ENCODE data around the gene AICDA. TPM values are rescaled to one million over a fixed set of nuclear protein-coding genes. Genes with fewer than 3 reads are reported as not detected.
"Not testable (repeated sequence)": the region's sequence is repeated elsewhere in the genome, so short reads cannot be mapped to it uniquely, and the experiment has no call there.

AICDA gene
- total RNA-seq, 2 experiments from 2014 or later, result not detected

DNA sequence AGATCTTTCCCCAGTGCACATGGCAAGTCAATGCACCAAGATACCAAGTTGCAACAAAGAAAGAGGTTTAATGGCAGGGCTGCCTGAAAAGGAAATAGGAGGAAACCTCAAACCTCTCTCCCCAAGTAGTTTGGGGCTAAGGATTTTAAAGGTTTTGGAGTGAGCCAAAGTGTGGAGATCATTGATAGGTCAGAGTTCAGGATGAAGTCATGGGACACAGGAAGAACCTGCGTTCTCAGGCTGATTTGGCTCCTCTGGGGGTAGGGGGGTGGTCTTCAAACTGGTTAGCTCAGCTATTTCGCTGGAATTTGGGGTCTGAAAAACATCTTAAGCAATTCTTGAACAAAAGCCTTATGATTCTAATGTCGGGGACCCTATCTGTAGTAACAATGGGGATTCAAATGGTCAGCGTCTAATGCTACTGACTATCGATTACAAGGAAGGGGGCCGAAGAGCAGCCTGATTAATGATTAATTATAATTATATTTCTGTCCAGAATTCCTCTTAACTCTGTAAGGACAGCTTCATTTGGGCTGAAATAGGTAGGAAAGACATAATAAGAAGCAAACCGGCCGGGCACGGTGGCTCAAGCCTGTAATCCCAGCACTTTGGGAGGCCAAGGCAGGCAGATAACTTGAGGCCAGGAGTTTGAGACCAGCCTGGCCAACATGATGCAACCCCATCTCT, 31.4 kb downstream of the AICDA start:
- H3K27ac Mint-ChIP-seq, result no peak overlapping the region
- H3K9me3 Mint-ChIP-seq (ENCODE audit: low read depth), result no peaks in the 10 kb centered on the region
- H3K4me3 Mint-ChIP-seq, result no peak overlapping the region
- H3K4me1 Mint-ChIP-seq, result peaks cover 6% of the 10 kb centered on the region
- DNase-seq (no peak), ATAC-seq (no peak)
- H3K27me3 Mint-ChIP-seq, result peaks cover 2% of the 10 kb centered on the region
- POLR2A ChIA-PET, result no interaction called here
- CTCF ChIA-PET, result no interaction called here
- intact Hi-C loops (cut with DNase I, micrococcal nuclease), result no loop called here
- no peaks in the 10 kb centered on the region for H3K36me3 Mint-ChIP-seq (ENCODE audit: low read depth)

DNA sequence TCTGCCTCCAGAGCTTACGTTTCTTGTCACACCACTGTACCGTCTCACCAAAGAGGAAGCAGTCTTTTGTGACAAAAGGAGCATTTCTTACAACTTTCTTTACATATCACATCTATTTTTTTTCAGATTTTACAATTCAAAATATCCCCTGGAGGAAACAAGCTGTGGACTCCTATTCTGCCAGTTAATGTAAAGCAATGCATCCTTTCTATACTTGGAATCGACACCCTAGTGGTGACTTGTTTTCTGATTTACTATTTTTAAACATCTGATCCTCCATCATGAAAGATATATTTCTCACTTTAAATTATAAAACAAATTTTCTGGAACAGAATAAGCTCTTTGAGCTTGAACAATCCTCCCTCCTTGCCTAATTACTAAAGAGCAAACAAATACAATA, 34.8 kb downstream of the AICDA start:
- Mint-ChIP-seq H3K36me3 (ENCODE audit: low read depth) (no peaks in the 10 kb centered on the region), H3K4me3 (no peak overlapping the region), H3K27me3 (peaks cover 2% of the 10 kb centered on the region), H3K9me3 (ENCODE audit: low read depth) (no peaks in the 10 kb centered on the region), H3K27ac (no peak overlapping the region), H3K4me1 (peaks cover 6% of the 10 kb centered on the region)
- CTCF ChIA-PET, result interaction anchor here (0.5 to 2.2 kb wide), 6 partner anchors 9 to 46 kb away, joined by 3 to 8 read pairs (median 4); no protein-coding TSS in a partner anchor
- POLR2A ChIA-PET, result no interaction called here
- no peak for DNase-seq
- ATAC-seq, result no peak
- intact Hi-C loops (cut with DNase I, micrococcal nuclease), result no loop called here

DNA sequence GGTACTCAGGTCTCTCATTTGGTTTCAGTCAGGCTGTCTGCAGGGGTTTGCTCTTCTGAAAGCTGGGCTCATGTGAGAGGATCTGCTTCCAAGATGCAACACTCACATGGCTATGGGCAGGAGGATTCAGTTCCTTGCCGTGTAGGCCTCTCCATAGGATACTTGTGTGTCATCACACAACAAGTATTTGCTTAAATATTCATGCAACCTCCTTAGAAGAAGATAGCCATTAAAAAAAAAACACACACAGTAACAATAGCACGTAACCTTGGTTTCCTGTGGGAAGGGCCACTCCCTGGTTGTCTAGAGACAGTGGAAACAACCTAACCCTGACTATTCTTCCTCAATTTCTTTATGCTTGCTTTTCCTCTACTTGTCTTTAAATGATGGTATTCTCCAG, 40.2 kb downstream of the AICDA start:
- H3K4me1 Mint-ChIP-seq, result peaks cover 10% of the 10 kb centered on the region
- ChIA-PET POLR2A (no interaction called here), CTCF (interaction anchor here (0.7 to 1.8 kb wide), 3 partner anchors 16 to 42 kb away, joined by 3 to 7 read pairs (median 3); no protein-coding TSS in a partner anchor)
- DNase-seq (no peak), ATAC-seq (no peak)
- H3K27me3 Mint-ChIP-seq, result no peaks in the 10 kb centered on the region
- no peaks in the 10 kb centered on the region for H3K9me3 Mint-ChIP-seq (ENCODE audit: low read depth)
- no peaks in the 10 kb centered on the region for H3K36me3 Mint-ChIP-seq (ENCODE audit: low read depth)
- intact Hi-C loops (cut with DNase I, micrococcal nuclease), result no loop called here
- no peak overlapping the region for H3K4me3 Mint-ChIP-seq
- H3K27ac Mint-ChIP-seq, result no peak overlapping the region

DNA sequence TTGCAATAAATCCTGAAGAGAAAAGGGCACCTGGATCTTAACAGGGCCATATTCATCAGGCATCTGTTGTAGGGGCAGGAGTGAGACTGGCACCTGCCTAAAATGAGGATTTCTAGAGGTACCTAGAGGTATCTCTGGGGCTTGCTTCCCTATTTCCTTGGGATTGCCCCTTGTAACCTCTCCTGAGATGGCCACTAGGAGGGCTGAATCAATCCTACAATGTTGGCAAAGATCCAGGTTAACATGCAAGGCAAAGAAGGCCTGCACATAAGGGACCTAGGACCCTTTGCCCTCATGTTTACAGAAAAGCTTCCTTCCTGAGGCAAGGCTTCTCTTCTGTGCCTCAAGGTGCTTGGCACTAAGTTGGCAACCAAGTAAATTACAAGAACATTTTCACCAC, 46.1 kb downstream of the AICDA start:
- Mint-ChIP-seq H3K36me3 (ENCODE audit: low read depth) (peaks cover 1% of the 10 kb centered on the region), H3K4me3 (no peak overlapping the region), H3K4me1 (no peaks in the 10 kb centered on the region), H3K27ac (no peak overlapping the region), H3K27me3 (peaks cover 5% of the 10 kb centered on the region), H3K9me3 (ENCODE audit: low read depth) (peaks cover 8% of the 10 kb centered on the region)
- ChIA-PET CTCF (interaction anchor here (0.8 kb wide), 1 partner anchor 27 kb away, joined by 3 read pairs; no protein-coding TSS in a partner anchor), POLR2A (no interaction called here)
- no peak for DNase-seq
- intact Hi-C loops (cut with DNase I, micrococcal nuclease), result no loop called here
- ATAC-seq, result no peak

DNA sequence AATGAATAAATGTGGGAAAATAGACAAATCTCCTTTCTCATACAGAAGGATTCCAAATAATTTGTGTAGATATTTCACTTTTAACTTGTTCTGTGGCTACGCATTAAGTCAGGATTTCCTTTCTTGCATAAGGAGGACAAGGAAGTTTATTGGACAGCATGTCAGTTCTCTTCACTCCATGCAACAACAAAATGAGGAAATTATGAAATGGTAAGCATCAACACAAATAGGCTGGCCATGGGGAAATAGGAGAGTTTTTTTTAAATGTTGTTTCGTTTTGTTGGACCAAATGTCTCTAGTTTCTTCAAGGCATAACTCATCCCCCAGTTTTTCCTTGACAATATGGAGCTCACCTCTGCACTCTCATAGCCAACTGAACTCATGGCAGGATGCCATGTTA, 46.6 kb downstream of the AICDA start:
- H3K9me3 Mint-ChIP-seq (ENCODE audit: low read depth); ATAC-seq; H3K4me3 Mint-ChIP-seq; H3K27ac Mint-ChIP-seq; intact Hi-C loops (cut with DNase I, micrococcal nuclease); H3K36me3 Mint-ChIP-seq (ENCODE audit: low read depth); H3K27me3 Mint-ChIP-seq; POLR2A ChIA-PET; DNase-seq; H3K4me1 Mint-ChIP-seq: not testable (repeated sequence)
- CTCF ChIA-PET, result interaction anchor here (0.8 to 0.9 kb wide), 2 partner anchors 22 to 28 kb away, joined by 3 to 4 read pairs; no protein-coding TSS in a partner anchor

DNA sequence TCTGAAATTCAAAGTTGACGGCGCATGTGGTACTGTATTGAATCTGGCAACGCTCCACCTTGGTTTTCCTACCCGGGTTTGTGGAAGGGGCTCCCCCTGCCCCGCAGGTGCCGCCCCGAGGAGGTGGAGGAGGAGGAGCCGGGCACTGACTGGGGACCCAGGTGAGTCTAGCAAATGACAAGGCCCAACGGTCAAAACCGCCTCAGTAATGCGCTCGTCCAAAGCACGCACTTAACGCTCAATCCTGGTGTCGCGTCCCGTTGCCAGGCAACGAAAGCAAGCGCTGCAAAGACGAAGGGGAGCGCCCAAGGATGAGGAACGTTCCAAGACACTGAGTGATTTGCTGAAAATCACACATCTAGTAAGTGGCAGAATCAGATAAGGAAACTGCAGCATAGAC, 48.0 kb downstream of the AICDA start:
- CTCF ChIA-PET, result interaction anchor here (0.7 to 3.2 kb wide), 2 partner anchors 20 to 44 kb away, joined by 3 to 10 read pairs; no protein-coding TSS in a partner anchor
- Mint-ChIP-seq H3K4me1 (no peaks in the 10 kb centered on the region), H3K36me3 (ENCODE audit: low read depth) (peaks cover 1% of the 10 kb centered on the region), H3K9me3 (ENCODE audit: low read depth) (peaks cover 8% of the 10 kb centered on the region), H3K27ac (no peak overlapping the region), H3K27me3 (peaks cover 5% of the 10 kb centered on the region), H3K4me3 (no peak overlapping the region)
- POLR2A ChIA-PET, result no interaction called here
- ATAC-seq, result no peak
- intact Hi-C loops (cut with DNase I, micrococcal nuclease), result no loop called here
- DNase-seq, result no peak

DNA sequence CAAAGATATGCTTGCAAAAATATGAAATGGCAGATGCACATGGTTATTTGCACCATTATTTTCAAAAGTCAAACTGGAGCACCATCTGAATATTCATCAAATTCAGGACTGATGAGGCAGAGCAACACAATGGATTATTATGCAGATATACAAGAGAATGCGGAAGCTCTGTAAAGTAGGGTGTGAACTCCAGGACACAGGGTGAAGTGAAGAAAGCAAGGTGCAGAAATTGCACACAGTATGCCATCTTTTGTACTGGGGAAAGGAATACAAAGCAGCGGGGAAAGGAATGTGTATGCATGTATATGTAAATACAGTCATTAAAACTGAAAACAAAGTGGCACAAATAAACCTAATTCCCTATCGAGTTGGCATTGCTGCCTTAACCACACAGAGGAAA, 49.3 kb downstream of the AICDA start:
- peaks cover 8% of the 10 kb centered on the region for H3K9me3 Mint-ChIP-seq (ENCODE audit: low read depth)
- H3K27ac Mint-ChIP-seq, result no peak overlapping the region
- H3K4me3 Mint-ChIP-seq, result no peak overlapping the region
- POLR2A ChIA-PET, result no interaction called here
- H3K27me3 Mint-ChIP-seq, result peaks cover 5% of the 10 kb centered on the region
- H3K4me1 Mint-ChIP-seq, result no peaks in the 10 kb centered on the region
- DNase-seq (no peak), ATAC-seq (no peak)
- CTCF ChIA-PET, result interaction anchor here (1.3 to 3.2 kb wide), 3 partner anchors 14 to 26 kb away, joined by 4 to 10 read pairs (median 7); no protein-coding TSS in a partner anchor
- intact Hi-C loops (cut with DNase I, micrococcal nuclease), result no loop called here
- H3K36me3 Mint-ChIP-seq (ENCODE audit: low read depth), result peaks cover 1% of the 10 kb centered on the region

DNA sequence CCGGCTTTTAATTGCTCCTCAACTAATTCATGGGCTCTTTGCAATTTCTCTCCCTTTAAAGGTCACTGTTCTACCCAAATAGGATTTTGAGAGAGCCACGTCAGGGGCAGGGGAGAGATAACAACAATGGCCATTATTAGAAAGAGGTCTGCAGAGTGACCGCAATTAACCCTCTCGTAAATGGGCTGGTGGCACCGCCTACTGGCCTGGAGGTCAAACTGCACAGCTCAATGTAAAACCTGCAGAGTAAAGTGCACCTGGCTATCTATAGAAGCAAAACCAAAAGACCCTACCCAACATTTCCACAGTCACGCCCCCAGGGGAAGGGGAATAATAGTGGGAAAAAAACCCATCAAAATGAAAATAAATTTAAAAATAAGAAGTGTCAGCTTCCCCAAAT, 50.3 kb downstream of the AICDA start:
- no peak for ATAC-seq
- intact Hi-C loops (cut with DNase I, micrococcal nuclease), result no loop called here
- CTCF ChIA-PET, result interaction anchor here (1.0 to 3.2 kb wide), 4 partner anchors 15 to 27 kb away, joined by 3 to 10 read pairs (median 6); no protein-coding TSS in a partner anchor

DNA sequence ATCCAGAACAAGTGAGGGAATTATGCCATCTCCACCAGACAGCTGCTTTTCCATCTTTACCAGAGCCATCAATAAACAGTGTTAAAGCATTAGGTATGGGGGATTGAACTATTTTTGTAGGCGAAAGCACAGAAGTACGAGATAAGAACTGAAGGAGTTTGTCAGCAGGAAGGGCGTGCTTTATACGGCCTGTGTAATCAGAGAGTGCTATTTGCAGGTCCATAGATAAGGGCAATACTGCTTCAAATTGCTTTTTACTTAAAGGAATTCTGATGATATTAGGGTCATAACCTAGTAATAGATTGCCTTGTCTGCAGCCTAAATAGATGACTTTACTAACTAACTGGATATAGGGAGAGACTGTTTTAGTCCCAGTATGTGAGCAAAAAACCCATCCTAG, 51.6 kb downstream of the AICDA start:
- POLR2A ChIA-PET, result no interaction called here
- peaks cover 6% of the 10 kb centered on the region for H3K9me3 Mint-ChIP-seq (ENCODE audit: low read depth)
- peaks cover 1% of the 10 kb centered on the region for H3K36me3 Mint-ChIP-seq (ENCODE audit: low read depth)
- DNase-seq (no peak), ATAC-seq (no peak)
- peaks cover 5% of the 10 kb centered on the region for H3K27me3 Mint-ChIP-seq
- no peak overlapping the region for H3K4me3 Mint-ChIP-seq
- no peak overlapping the region for H3K27ac Mint-ChIP-seq
- H3K4me1 Mint-ChIP-seq, result peaks cover 3% of the 10 kb centered on the region
- CTCF ChIA-PET, result interaction anchor here (2.3 kb wide), 1 partner anchor 16 kb away, joined by 10 read pairs; no protein-coding TSS in a partner anchor
- intact Hi-C loops (cut with DNase I, micrococcal nuclease), result no loop called here

More for the DNA sequence above, 50.3 kb downstream of the AICDA start:
- H3K27ac Mint-ChIP-seq, result no peak overlapping the region
- peaks cover 7% of the 10 kb centered on the region for H3K9me3 Mint-ChIP-seq (ENCODE audit: low read depth)
- H3K36me3 Mint-ChIP-seq (ENCODE audit: low read depth), result peaks cover 1% of the 10 kb centered on the region
- H3K4me3 Mint-ChIP-seq, result no peak overlapping the region
- H3K27me3 Mint-ChIP-seq, result peaks cover 5% of the 10 kb centered on the region
- POLR2A ChIA-PET, result no interaction called here
- no peaks in the 10 kb centered on the region for H3K4me1 Mint-ChIP-seq
- DNase-seq, result peak; percentile 14

DNA sequence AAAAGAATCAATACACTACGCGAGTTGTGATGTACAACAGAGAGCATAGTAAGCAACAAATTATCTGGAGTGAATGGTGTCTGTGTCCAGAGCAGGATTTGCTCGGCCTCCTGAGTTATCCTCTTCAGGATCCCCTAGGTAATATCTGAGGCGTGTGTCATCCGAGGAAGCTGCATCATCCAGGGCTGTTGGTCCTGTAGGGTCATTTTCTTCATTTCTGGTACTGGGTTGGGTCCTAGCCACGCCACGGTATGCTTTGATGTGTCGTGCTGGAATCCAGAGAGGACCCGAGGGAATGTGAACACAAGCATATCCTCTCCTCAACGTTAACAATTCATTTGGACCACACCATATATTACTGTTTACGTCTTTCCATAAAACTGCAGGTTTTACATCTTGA, 53.0 kb downstream of the AICDA start:
- Mint-ChIP-seq H3K36me3 (ENCODE audit: low read depth) (peaks cover 1% of the 10 kb centered on the region), H3K4me1 (peaks cover 3% of the 10 kb centered on the region), H3K27ac (no peak overlapping the region), H3K4me3 (no peak overlapping the region), H3K27me3 (peaks cover 5% of the 10 kb centered on the region), H3K9me3 (ENCODE audit: low read depth) (peaks cover 6% of the 10 kb centered on the region)
- POLR2A ChIA-PET, result no interaction called here
- DNase-seq (no peak), ATAC-seq (no peak)
- intact Hi-C loops (cut with DNase I, micrococcal nuclease), result no loop called here
- CTCF ChIA-PET, result interaction anchor here (2.3 kb wide), 1 partner anchor 15 kb away, joined by 10 read pairs; no protein-coding TSS in a partner anchor

DNA sequence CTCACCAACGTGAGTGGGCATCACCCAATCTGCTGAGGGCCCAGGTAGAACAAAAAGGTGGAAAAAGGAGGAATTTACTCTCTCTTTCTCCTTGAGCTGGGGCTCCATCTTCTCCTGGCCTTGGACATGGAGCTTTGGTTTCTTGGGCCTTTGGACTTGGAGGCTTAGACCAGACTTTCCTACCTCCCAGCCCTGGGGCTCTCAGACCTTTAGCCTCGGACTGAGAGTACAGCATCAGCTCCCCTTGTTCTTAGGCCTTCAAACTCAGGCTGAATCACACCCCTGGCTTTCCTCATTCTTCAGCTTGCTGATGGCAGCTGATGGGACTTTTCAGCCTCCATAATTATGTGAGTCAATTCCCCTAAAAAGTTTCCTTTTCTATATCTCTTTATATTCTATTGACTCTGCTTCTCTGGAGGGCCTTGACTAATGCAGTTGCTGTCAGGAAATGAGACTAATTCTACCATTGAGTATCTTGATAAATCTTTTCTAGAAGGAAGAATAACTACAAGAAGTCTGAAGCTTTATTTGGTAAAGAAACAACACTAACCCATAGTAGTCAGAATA, 56.0 kb downstream of the AICDA start:
- ChIA-PET CTCF (interaction anchor here (0.7 to 4.0 kb wide), 4 partner anchors 12 to 120 kb away, joined by 3 to 24 read pairs (median 4); no protein-coding TSS in a partner anchor), POLR2A (no interaction called here)
- H3K27ac Mint-ChIP-seq, result no peak overlapping the region
- H3K9me3 Mint-ChIP-seq (ENCODE audit: low read depth), result no peaks in the 10 kb centered on the region
- peak; percentile 16 for DNase-seq
- peaks cover 3% of the 10 kb centered on the region for H3K27me3 Mint-ChIP-seq
- no peak overlapping the region for H3K4me3 Mint-ChIP-seq
- peaks cover 3% of the 10 kb centered on the region for H3K4me1 Mint-ChIP-seq
- no peaks in the 10 kb centered on the region for H3K36me3 Mint-ChIP-seq (ENCODE audit: low read depth)
- ATAC-seq, result peak; percentile 73
- intact Hi-C loops (cut with DNase I, micrococcal nuclease), result no loop called here
